ENCODE results near the gene EIF4G3. TPM values are rescaled to one million over a fixed set of nuclear protein-coding genes. Genes with fewer than 3 reads are reported as not detected.
"Not testable (repeated sequence)": the region's sequence is repeated elsewhere in the genome, so short reads cannot be mapped to it uniquely, and the experiment has no call there.

Gene EIF4G3
- total RNA-seq, 1 donor from 2014 or later, result 66.8 TPM

GRCh38 chr1:20936216-20936615, 240.5 kb downstream of the EIF4G3 start:
- Mint-ChIP-seq H3K4me1 (peaks cover 23% of the 10 kb centered on the region), H3K27ac (no peak overlapping the region), H3K9me3 (no peaks in the 10 kb centered on the region), H3K4me3 (no peak overlapping the region), H3K36me3 (ENCODE audit: low read depth) (peaks cover 15% of the 10 kb centered on the region), H3K27me3 (no peaks in the 10 kb centered on the region)
- DNase-seq, result no peak
- intact Hi-C loops (cut with micrococcal nuclease), result loop anchor here (10.0 kb wide), 1 partner anchor 409 kb away; no protein-coding TSS in a partner anchor

- intact Hi-C loops (cut with micrococcal nuclease), result loop anchor here (10.0 kb wide), 1 partner anchor 409 kb away; no protein-coding TSS in a partner anchor
- H3K9me3 Mint-ChIP-seq, result no peaks in the 10 kb centered on the region
- H3K27ac Mint-ChIP-seq, result no peak overlapping the region
- no peak for DNase-seq
- H3K4me3 Mint-ChIP-seq, result no peak overlapping the region
- peaks cover 14% of the 10 kb centered on the region for H3K36me3 Mint-ChIP-seq (ENCODE audit: low read depth)
- H3K4me1 Mint-ChIP-seq, result peaks cover 25% of the 10 kb centered on the region
- H3K27me3 Mint-ChIP-seq, result no peaks in the 10 kb centered on the region
Measured at GRCh38 chr1:20935717-20936116, 241.0 kb downstream of the EIF4G3 start.

DNA sequence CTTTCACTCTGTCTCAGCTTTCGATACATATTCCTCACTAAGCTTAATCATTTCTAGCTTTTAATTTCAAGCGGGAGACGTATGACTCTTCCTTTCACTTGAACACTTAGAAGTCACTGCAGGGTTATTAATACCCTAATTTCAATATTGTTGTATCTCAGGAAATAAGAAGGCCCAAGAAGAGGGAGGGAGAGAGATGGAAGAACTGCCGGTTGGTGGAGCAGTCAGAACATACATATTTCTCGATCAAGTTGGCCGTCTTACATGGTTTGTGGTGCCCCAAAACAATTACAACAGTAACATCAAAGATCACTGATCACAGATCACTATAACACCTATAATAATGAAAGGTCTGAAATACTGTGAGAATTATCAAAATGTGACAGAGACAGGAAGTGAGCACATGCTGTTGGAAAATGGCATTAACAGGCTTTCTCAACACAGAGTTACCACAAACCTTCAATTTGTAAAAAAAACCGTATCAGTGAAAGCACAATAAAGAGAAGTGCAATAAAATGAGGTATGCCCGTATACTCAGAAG, 244.2 kb downstream of the EIF4G3 start:
- H3K4me1 Mint-ChIP-seq, result peaks cover 25% of the 10 kb centered on the region
- DNase-seq, result no peak
- H3K9me3 Mint-ChIP-seq, result no peaks in the 10 kb centered on the region
- intact Hi-C loops (cut with micrococcal nuclease), result loop anchor here (1.0 to 10.0 kb wide), 5 partner anchors 60 to 412 kb away; partner anchors contain the start of gene EIF4G3
- H3K27me3 Mint-ChIP-seq, result no peaks in the 10 kb centered on the region
- H3K27ac Mint-ChIP-seq, result peak overlapping the region; percentile 84
- H3K4me3 Mint-ChIP-seq, result peak overlapping the region; percentile 54
- peaks cover 20% of the 10 kb centered on the region for H3K36me3 Mint-ChIP-seq (ENCODE audit: low read depth)

GRCh38 chr1:20931930-20932436, 244.7 kb downstream of the EIF4G3 start:
- Mint-ChIP-seq H3K4me3 (peak overlapping the region; percentile 54), H3K36me3 (ENCODE audit: low read depth) (peaks cover 20% of the 10 kb centered on the region), H3K4me1 (peaks cover 25% of the 10 kb centered on the region), H3K9me3 (no peaks in the 10 kb centered on the region), H3K27ac (peak overlapping the region; percentile 84), H3K27me3 (no peaks in the 10 kb centered on the region)
- intact Hi-C loops (cut with micrococcal nuclease), result loop anchor here (1.0 to 10.0 kb wide), 5 partner anchors 60 to 413 kb away; partner anchors contain the start of gene EIF4G3
- DNase-seq, result no peak

DNA sequence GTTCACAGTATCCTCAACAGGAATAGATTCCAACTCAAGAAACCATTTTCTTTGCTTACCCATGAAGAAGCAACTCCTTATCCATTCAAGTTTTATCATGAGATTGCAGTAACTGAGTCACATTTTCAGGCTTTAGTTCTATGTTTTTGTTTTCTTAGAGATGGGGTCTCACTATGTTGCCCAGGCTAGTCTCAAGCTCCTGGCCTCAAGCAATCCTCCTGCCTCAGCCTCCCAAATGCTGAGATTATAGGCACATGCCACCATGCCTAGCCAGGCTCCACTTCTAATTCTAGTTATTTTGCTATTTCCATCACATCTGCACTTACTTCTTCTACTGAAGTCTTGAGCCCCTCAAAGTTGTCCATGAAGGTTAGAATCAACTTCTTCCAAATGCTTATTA, 246.3 kb downstream of the EIF4G3 start:
- Mint-ChIP-seq H3K9me3 (no peaks in the 10 kb centered on the region), H3K4me1 (peaks cover 25% of the 10 kb centered on the region), H3K27me3 (no peaks in the 10 kb centered on the region), H3K4me3 (no peak overlapping the region), H3K36me3 (ENCODE audit: low read depth) (peaks cover 20% of the 10 kb centered on the region), H3K27ac (no peak overlapping the region)
- intact Hi-C loops (cut with micrococcal nuclease), result loop anchor here (5.0 to 10.0 kb wide), 2 partner anchors 247 to 414 kb away; partner anchors contain the start of gene EIF4G3
- DNase-seq, result no peak

- Mint-ChIP-seq H3K9me3 (no peaks in the 10 kb centered on the region), H3K4me3 (no peak overlapping the region), H3K27me3 (no peaks in the 10 kb centered on the region), H3K27ac (no peak overlapping the region), H3K36me3 (ENCODE audit: low read depth) (peaks cover 16% of the 10 kb centered on the region), H3K4me1 (peaks cover 18% of the 10 kb centered on the region)
- intact Hi-C loops (cut with micrococcal nuclease), result no loop called here
- no peak for DNase-seq
Measured at GRCh38 chr1:20928146-20928545, 248.6 kb downstream of the EIF4G3 start.

GRCh38 chr1:20921285-20921684, 255.4 kb downstream of the EIF4G3 start:
- H3K4me1 Mint-ChIP-seq, result no peaks in the 10 kb centered on the region
- no peaks in the 10 kb centered on the region for H3K9me3 Mint-ChIP-seq
- DNase-seq, result no peak
- H3K4me3 Mint-ChIP-seq, result no peak overlapping the region
- no peak overlapping the region for H3K27ac Mint-ChIP-seq
- intact Hi-C loops (cut with micrococcal nuclease), result no loop called here
- no peaks in the 10 kb centered on the region for H3K36me3 Mint-ChIP-seq (ENCODE audit: low read depth)
- no peaks in the 10 kb centered on the region for H3K27me3 Mint-ChIP-seq

- Mint-ChIP-seq H3K9me3 (no peaks in the 10 kb centered on the region), H3K4me1 (no peaks in the 10 kb centered on the region), H3K27me3 (no peaks in the 10 kb centered on the region), H3K27ac (no peak overlapping the region), H3K36me3 (ENCODE audit: low read depth) (peaks cover 2% of the 10 kb centered on the region), H3K4me3 (no peak overlapping the region)
- intact Hi-C loops (cut with micrococcal nuclease), result no loop called here
- DNase-seq, result no peak
Measured at GRCh38 chr1:20913242-20913641, 263.5 kb downstream of the EIF4G3 start.

DNA sequence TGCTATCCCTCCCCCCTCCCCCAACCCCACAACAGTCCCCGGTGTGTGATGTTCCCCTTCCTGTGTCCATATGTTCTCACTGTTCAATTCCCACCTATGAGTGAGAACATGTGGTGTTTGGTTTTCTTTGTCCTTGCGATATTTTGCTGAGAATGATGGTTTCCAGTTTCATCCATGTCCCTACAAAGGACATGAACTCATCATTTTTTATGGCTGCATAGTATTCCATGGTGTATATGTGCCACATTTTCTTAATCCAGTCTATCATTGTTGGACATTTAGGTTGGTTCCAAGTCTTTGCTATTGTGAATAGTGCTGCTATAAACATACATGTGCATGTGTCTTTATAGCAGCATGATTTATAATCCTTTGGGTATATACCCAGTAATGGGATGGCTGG, 269.2 kb downstream of the EIF4G3 start:
- intact Hi-C loops (cut with micrococcal nuclease); H3K9me3 Mint-ChIP-seq; H3K27me3 Mint-ChIP-seq; H3K4me1 Mint-ChIP-seq; H3K27ac Mint-ChIP-seq; H3K4me3 Mint-ChIP-seq; H3K36me3 Mint-ChIP-seq (ENCODE audit: low read depth); DNase-seq: not testable (repeated sequence)

GRCh38 chr1:20903437-20903836, 273.3 kb downstream of the EIF4G3 start:
- no peak overlapping the region for H3K4me3 Mint-ChIP-seq
- no peak for DNase-seq
- H3K9me3 Mint-ChIP-seq, result no peaks in the 10 kb centered on the region
- no peaks in the 10 kb centered on the region for H3K27me3 Mint-ChIP-seq
- H3K27ac Mint-ChIP-seq, result no peak overlapping the region
- H3K36me3 Mint-ChIP-seq (ENCODE audit: low read depth), result peaks cover 8% of the 10 kb centered on the region
- intact Hi-C loops (cut with micrococcal nuclease), result no loop called here
- no peaks in the 10 kb centered on the region for H3K4me1 Mint-ChIP-seq

DNA sequence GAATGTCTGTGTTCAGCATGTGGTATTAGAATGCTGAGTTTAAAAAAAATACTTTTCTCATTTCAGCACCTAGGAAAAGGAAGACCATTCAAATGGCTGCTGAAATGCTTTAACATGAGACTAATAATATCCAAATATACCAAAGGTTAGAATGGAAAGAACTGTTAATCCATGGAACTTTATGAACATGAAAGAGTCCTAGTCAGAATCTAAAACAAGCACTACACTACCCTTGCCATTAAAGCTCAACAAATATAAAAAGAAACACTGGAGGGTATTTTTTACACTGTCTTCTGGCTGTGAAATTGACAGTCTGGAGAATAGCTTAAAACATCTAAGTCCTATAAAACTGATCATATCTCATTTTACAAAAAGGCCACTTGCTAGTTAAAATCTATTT, 276.6 kb downstream of the EIF4G3 start:
- H3K27ac Mint-ChIP-seq, result no peak overlapping the region
- peaks cover 8% of the 10 kb centered on the region for H3K36me3 Mint-ChIP-seq (ENCODE audit: low read depth)
- DNase-seq, result no peak
- intact Hi-C loops (cut with micrococcal nuclease), result no loop called here
- H3K4me1 Mint-ChIP-seq, result no peaks in the 10 kb centered on the region
- H3K9me3 Mint-ChIP-seq, result no peaks in the 10 kb centered on the region
- no peaks in the 10 kb centered on the region for H3K27me3 Mint-ChIP-seq
- H3K4me3 Mint-ChIP-seq, result no peak overlapping the region

DNA sequence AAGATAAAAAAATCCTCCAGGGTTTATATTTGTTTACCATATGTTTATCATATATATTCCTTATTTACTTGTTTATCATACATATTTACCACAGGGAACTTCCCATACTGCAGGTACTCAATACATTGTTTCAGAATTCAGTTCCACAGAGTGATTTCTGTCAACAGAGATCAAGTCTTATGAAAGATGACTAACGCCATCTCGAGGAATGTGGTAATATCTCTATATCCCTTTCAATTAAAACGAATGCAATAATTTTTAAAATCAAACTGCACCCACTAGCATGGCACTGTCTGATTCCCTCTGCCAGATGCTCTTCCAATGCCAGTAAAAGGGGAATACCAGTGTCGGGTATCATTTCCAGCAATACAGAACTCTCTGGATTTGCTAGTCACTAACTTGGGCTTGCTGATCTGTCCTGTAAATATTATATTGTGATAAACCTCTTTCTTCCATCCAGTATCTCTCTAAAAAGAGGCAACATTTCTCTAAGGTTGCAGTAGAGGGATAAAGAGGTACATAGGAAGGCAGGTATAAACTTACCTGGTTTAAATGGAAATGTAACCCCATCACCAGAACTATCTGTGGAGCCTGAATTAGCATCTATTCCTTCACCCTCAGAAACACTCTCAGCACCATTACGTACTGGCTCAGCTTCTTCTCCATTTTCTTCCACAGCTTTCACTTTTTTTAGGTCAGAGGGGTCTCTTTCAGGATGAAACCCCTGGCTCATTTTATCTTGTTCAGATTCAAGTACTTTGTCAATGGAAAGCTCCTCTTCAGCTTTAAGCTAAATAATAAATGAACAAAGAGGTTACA, 277.3 kb downstream of the EIF4G3 start:
- intact Hi-C loops (cut with micrococcal nuclease), result no loop called here
- Mint-ChIP-seq H3K9me3 (no peaks in the 10 kb centered on the region), H3K4me1 (no peaks in the 10 kb centered on the region), H3K27ac (no peak overlapping the region), H3K4me3 (no peak overlapping the region), H3K36me3 (ENCODE audit: low read depth) (peaks cover 6% of the 10 kb centered on the region), H3K27me3 (no peaks in the 10 kb centered on the region)
- DNase-seq, result no peak

GRCh38 chr1:20896826-20897225, 279.9 kb downstream of the EIF4G3 start:
- no peaks in the 10 kb centered on the region for H3K9me3 Mint-ChIP-seq
- H3K4me1 Mint-ChIP-seq, result no peaks in the 10 kb centered on the region
- no peaks in the 10 kb centered on the region for H3K27me3 Mint-ChIP-seq
- H3K36me3 Mint-ChIP-seq (ENCODE audit: low read depth), result peaks cover 14% of the 10 kb centered on the region
- no peak for DNase-seq
- intact Hi-C loops (cut with micrococcal nuclease), result no loop called here
- H3K27ac Mint-ChIP-seq, result no peak overlapping the region
- H3K4me3 Mint-ChIP-seq, result no peak overlapping the region

DNA sequence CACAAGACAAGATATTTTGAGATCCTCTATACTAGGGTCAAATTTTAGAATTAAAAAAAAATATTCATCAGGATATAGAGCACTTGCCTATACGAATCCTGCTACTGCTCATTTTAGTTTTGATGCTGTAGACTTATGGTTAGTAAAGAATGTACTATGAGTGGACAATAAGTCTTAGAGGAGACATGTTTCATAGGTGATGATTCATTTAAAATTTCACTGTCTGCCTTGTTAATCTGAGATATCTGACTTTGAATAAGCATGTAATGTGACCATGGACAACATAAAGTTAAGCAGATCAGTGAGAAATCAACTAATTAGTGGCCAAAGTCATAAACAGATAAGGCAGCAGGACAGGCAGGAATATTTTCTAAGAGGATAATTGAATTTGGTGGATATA, 282.8 kb downstream of the EIF4G3 start:
- Mint-ChIP-seq H3K27ac (no peak overlapping the region), H3K9me3 (no peaks in the 10 kb centered on the region), H3K27me3 (no peaks in the 10 kb centered on the region), H3K4me1 (no peaks in the 10 kb centered on the region), H3K36me3 (ENCODE audit: low read depth) (peaks cover 8% of the 10 kb centered on the region), H3K4me3 (no peak overlapping the region)
- no peak for DNase-seq
- intact Hi-C loops (cut with micrococcal nuclease), result no loop called here

All from activated CD4-positive, alpha-beta T cell treated with anti-CD3 and anti-CD28 coated beads, Interleukin-2, amount 10 ng/mL, durations not matched to agents 24 days and 14 days (primary cell).